HepG2 (cell line): ENCODE results near the gene SLC38A3. TPM values are rescaled to one million over a fixed set of nuclear protein-coding genes. Genes with fewer than 3 reads are reported as not detected.
"Not testable (repeated sequence)": the region's sequence is repeated elsewhere in the genome, so short reads cannot be mapped to it uniquely, and the experiment has no call there.

Experiments
- ATAC-seq: fragments of 200-7000 bp; cut with Tn5 transposase; 3 replicates; pipeline ENCODE4 v1.9.1; 2020; ENCODE audit warnings: mild to moderate bottlenecking, moderate library complexity
- BruUV-seq: library from RNA; stranded (reverse); fragments of 400-500 nt; replicated peaks from 2 replicates; lab custom pipeline; 2021; lab: Mats Ljungman, UMichigan
- CTCF ChIA-PET: fragments of 300-600 bp; formaldehyde crosslinking; extraction: SDS; loops from one replicate; lab custom pipeline; 2021; ENCODE audit warnings: low total read pairs, inconsistent platforms, low intra/inter-chr PET ratio; lab: Yijun Ruan, JAX
- POLR2A ChIA-PET: fragments of 350-600 bp; sonication (Branson Sonifier 250); formaldehyde crosslinking; loops from one replicate; lab custom pipeline; 2020; ENCODE audit warnings: antibody characterized with exemption, inconsistent platforms; lab: Yijun Ruan, JAX
- DNase-seq: peaks from one replicate; pipeline ENCODE4 v3.0.0-alpha.2; 2015; ENCODE audit warnings: low spot score
- FAIRE-seq: peaks from 3 replicates; lab custom pipeline; 2011; peaks lifted over from hg19 to GRCh38; lab: Jason Lieb, UNC
- H2AFZ ChIP-seq: one replicate; pipeline ENCODE4 v1.6.1; 2011; ENCODE audit warnings: low read length, inconsistent platforms
- H3K27ac ChIP-seq: fragments of 300-600 bp; 3 replicates; pipeline ENCODE4 v1.8.0; 2011; ENCODE audit warnings: mixed run types, mild to moderate bottlenecking, mixed read lengths, low read length, inconsistent platforms; ENCODE audit not compliant: insufficient read depth; ENCODE audit errors: extremely low read length
- H3K27me3 ChIP-seq, 2 experiments: fragments of 200-600 bp in 1 of 2; 2 replicates in 1 of 2; 3 replicates in 1 of 2; pipeline versions ENCODE4 v1.6.0 to v1.8.0; 2011; ENCODE audit warnings: low read length in 2 of 2, mild to moderate bottlenecking in 2 of 2, moderate library complexity in 2 of 2, inconsistent platforms in 1 of 2; ENCODE audit not compliant: insufficient read depth in 2 of 2, control insufficient read depth in 1 of 2
- H3K36me3 ChIP-seq, 2 experiments: fragments of 200-600 bp in 1 of 2; replicated peaks in 1 of 2; 2 replicates in 1 of 2; 3 replicates in 1 of 2; pipeline versions ENCODE4 v1.5.1 to v1.8.0; 2011; ENCODE audit warnings: low read length in 2 of 2, inconsistent platforms in 1 of 2; ENCODE audit not compliant: insufficient read depth in 2 of 2, control insufficient read depth in 1 of 2
- H3K4me1 ChIP-seq: 2 replicates; pipeline ENCODE4 v1.5.1; 2012; ENCODE audit warnings: low read length, inconsistent platforms; ENCODE audit not compliant: insufficient read depth
- H3K4me2 ChIP-seq: 2 replicates; pipeline ENCODE4 v1.6.0; 2011; ENCODE audit warnings: low read depth, low read length, inconsistent platforms
- H3K4me3 ChIP-seq, 3 experiments: fragments of 200-600 bp in 1 of 3; sonication (generic), shearing (Covaris generic) in 1 of 3; replicated peaks in 1 of 3; 2 replicates each; pipeline ENCODE4 v1.5.1; 2011 to 2016; ENCODE audit warnings: low read length in 3 of 3, inconsistent platforms in 2 of 3, low read depth in 2 of 3, mild to moderate bottlenecking in 2 of 3, control low read depth in 1 of 3, mixed read lengths in 1 of 3; ENCODE audit not compliant: insufficient read depth in 1 of 3
- H3K79me2 ChIP-seq: one replicate; pipeline ENCODE4 v1.6.1; 2011; ENCODE audit warnings: low read length, inconsistent platforms; ENCODE audit not compliant: insufficient read depth
- H3K9ac ChIP-seq: 2 replicates; pipeline ENCODE4 v1.6.0; 2011; ENCODE audit warnings: mild to moderate bottlenecking, low read depth, low read length, inconsistent platforms; ENCODE audit not compliant: insufficient read depth
- H3K9me3 ChIP-seq: 2 replicates; pipeline ENCODE4 v1.5.1; 2012; ENCODE audit warnings: mild to moderate bottlenecking, low read length
- H4K20me1 ChIP-seq: 2 replicates; pipeline ENCODE4 v1.6.0; 2011; ENCODE audit warnings: inconsistent platforms, mild to moderate bottlenecking, low read length, moderate library complexity; ENCODE audit not compliant: insufficient read depth
- BRD4 ChIP-seq: sonication (generic); formaldehyde crosslinking; IDR thresholded peaks from 2 replicates; pipeline ENCODE4 v1.4.0; 2020; ENCODE audit warnings: missing genetic modification reagents
- CEBPB ChIP-seq: IDR thresholded peaks from 2 replicates; pipeline ENCODE4 v1.6.1; 2011; ENCODE audit warnings: low read depth, low read length, improper control_type of control experiment, borderline replicate concordance
- HOXA3 ChIP-seq: sonication (generic); formaldehyde crosslinking; IDR thresholded peaks from 2 replicates; pipeline ENCODE4 v1.5.0; 2020; ENCODE audit warnings: missing genetic modification reagents
- MED8 ChIP-seq: sonication (generic); formaldehyde crosslinking; IDR thresholded peaks from 2 replicates; pipeline ENCODE4 v1.8.1; 2023; ENCODE audit warnings: mild to moderate bottlenecking, missing genetic modification reagents; ENCODE audit not compliant: insufficient replicate concordance
- MEIS2 ChIP-seq: sonication (generic); formaldehyde crosslinking; IDR thresholded peaks from 2 replicates; pipeline ENCODE4 v1.9.0; 2021; ENCODE audit warnings: mild to moderate bottlenecking, missing genetic modification reagents
- NR2F1 ChIP-seq, 2 experiments: fragments of 450-650 bp in 1 of 2; formaldehyde crosslinking in 1 of 2; IDR thresholded peaks; 2 replicates each; pipeline versions ENCODE4 v1.5.0 to v1.6.1; 2016 to 2020; ENCODE audit warnings: mild to moderate bottlenecking in 1 of 2, missing compliant biosample characterization in 1 of 2, missing genetic modification reagents in 1 of 2, moderate library complexity in 1 of 2
- POLR2G ChIP-seq: fragments of 200-400 bp; formaldehyde crosslinking; IDR thresholded peaks from 2 replicates; pipeline ENCODE4 v1.6.1; 2018; ENCODE audit warnings: mild to moderate bottlenecking, low read depth, low read length, moderate library complexity
- ZFP36 ChIP-seq: fragments of 150-350 bp; IDR thresholded peaks from 2 replicates; pipeline ENCODE4 v1.6.1; 2018; ENCODE audit warnings: borderline replicate concordance, low read length, low read depth; ENCODE audit not compliant: partially characterized antibody
- ZMYM3 ChIP-seq: sonication (generic); formaldehyde crosslinking; IDR thresholded peaks from 2 replicates; pipeline ENCODE4 v1.5.1; 2020; ENCODE audit warnings: mild to moderate bottlenecking, missing genetic modification reagents
- ZNF235 ChIP-seq: sonication (generic); formaldehyde crosslinking; IDR thresholded peaks from 2 replicates; pipeline ENCODE4 v1.8.1; 2023; ENCODE audit warnings: mild to moderate bottlenecking, missing genetic modification reagents, borderline replicate concordance
- ZNF296 ChIP-seq: sonication (generic); formaldehyde crosslinking; conservative IDR thresholded peaks from 2 replicates; pipeline ENCODE4 v1.5.0; 2020; ENCODE audit warnings: mild to moderate bottlenecking, missing genetic modification reagents
- ZNF574 ChIP-seq: sonication (generic); formaldehyde crosslinking; IDR thresholded peaks from 2 replicates; pipeline ENCODE4 v1.4.0; 2020; ENCODE audit warnings: missing genetic modification reagents
- ZNF747 ChIP-seq: sonication (generic); formaldehyde crosslinking; IDR thresholded peaks from 2 replicates; pipeline ENCODE4 v1.8.1; 2023; ENCODE audit warnings: missing genetic modification reagents, mild to moderate bottlenecking, borderline replicate concordance
- ZNF772 ChIP-seq: sonication (generic); formaldehyde crosslinking; IDR thresholded peaks from 2 replicates; pipeline ENCODE4 v1.5.0; 2020; ENCODE audit warnings: mild to moderate bottlenecking, missing genetic modification reagents
- WGBS: methylation state at CpG from one replicate; pipeline ENCODE4 v1.1.6; 2017; ENCODE audit warnings: low lambda C conversion rate; 5-methylcytosine and 5-hydroxymethylcytosine counted together
- in situ Hi-C: cut with HindIII; loops from 2 replicates; pipeline ENCODE4 v1.10.0; 2017; ENCODE audit warnings: low pct_unique_long_range_greater_than_20kb; ENCODE audit not compliant: extremely low pct_ligation_motif_present
- intact Hi-C: fragments of 100-400 bp; cut with micrococcal nuclease; formaldehyde crosslinking; loops from one replicate; pipeline ENCODE4 v1.10.0; 2022; ENCODE audit not compliant: unreplicated experiment
- polyA plus RNA-seq, 8 experiments: library from polyadenylated mRNA; depleted of rRNA in 3 of 8; stranded (reverse) in 7 of 8; unstranded in 1 of 8; fragments of >200 nt; fragmentation: Illumina TruSeq in 4 of 8; extraction: Trizol in 4 of 8; gene quantifications; 2 replicates each; pipeline versions ENCODE4 v1.2.1 to v1.2.3, GENCODE V29; 2011 to 2016; ENCODE audit warnings: low read depth in 4 of 8, missing spikeins in 1 of 8, mixed read lengths in 1 of 8; ENCODE audit not compliant: insufficient read depth in 1 of 8
- total RNA-seq, 5 experiments: library from RNA; depleted of rRNA; stranded (reverse); fragments of >200 nt; fragmentation: Illumina TruSeq; extraction: Trizol; gene quantifications; 2 replicates each; pipeline ENCODE4 v1.2.3, GENCODE V29; 2016; ENCODE audit warnings: low read depth in 1 of 5
- TF ChIP-seq, protein P1 (sequence below): sonication (generic); formaldehyde crosslinking; IDR thresholded peaks from 2 replicates; pipeline ENCODE4 v1.5.0; 2020; ENCODE audit warnings: mild to moderate bottlenecking, missing genetic modification reagents

The SLC38A3 gene
- total and polyA plus RNA-seq, 2 of the 13 experiments (the other 11 are each of a cell fraction or from before 2014, with no cell fraction given), result 29.8 to 164 TPM

- in situ Hi-C loops, intact Hi-C loops, H3K9me3 ChIP-seq, H2AFZ ChIP-seq, BruUV-seq, H4K20me1 ChIP-seq, H3K27me3 ChIP-seq, ATAC-seq, DNase-seq: not testable (repeated sequence)
- FAIRE-seq, result peak; percentile 65
- peaks cover 41% of the 10 kb centered on the region for H3K79me2 ChIP-seq
- H3K4me2 ChIP-seq, result peak overlapping the region; percentile 79
- 53% methylated on average over 5 of the region's 5 CpGs for WGBS
- peaks cover 80% of the 10 kb centered on the region for H3K4me1 ChIP-seq
- peak overlapping the region; percentile 74 for H3K9ac ChIP-seq
- ChIA-PET POLR2A (interaction anchor here (1.1 to 16.5 kb wide), 19 partner anchors 4 to 126 kb away, joined by 3 to 844 read pairs (median 10); partner anchors contain the start of genes GNAI2, GNAT1, HYAL1 and HYAL3), CTCF (interaction anchor here (2.7 kb wide), 1 partner anchor 16 kb away, joined by 15 read pairs; no protein-coding TSS in a partner anchor)
- peak overlapping the region; percentile 99 for H3K27ac ChIP-seq
- H3K36me3 ChIP-seq, result peaks cover 8 to 28% of the 10 kb centered on the region in 2 experiments; a peak in 4 of 5 replicates
- TF ChIP-seq ZNF747 (CRISPR knock-in tag) (peak; percentile 28; the same call in 1 of the 2 replicates), ZNF296 (0 out of 2 replicates have a peak, but pooled peaks have one; percentile 24), BRD4 (0 out of 2 replicates have a peak, but pooled peaks have one; percentile 40), ZFP36 (peak; percentile 86), CEBPB (peak; percentile 16; the same call in 1 of the 2 replicates), MEIS2 (CRISPR knock-in tag) (0 out of 2 replicates have a peak, but pooled peaks have one; percentile 2), POLR2G (peak; percentile 11; the same call in 1 of the 2 replicates), MED8 (CRISPR knock-in tag) (peak; percentile 47), NR2F1 (CRISPR knock-in tag; IDR thresholded peaks at IDR 0.05) (0 out of 4 replicates have a peak, but pooled peaks of 1 of the 2 experiments have one; percentile 14), ZNF574 (CRISPR knock-in tag) (0 out of 2 replicates have a peak, but pooled peaks have one; percentile 6), ZNF235 (CRISPR knock-in tag) (0 out of 2 replicates have a peak, but pooled peaks have one; percentile 12), ZMYM3 (peak; percentile 69), HOXA3 (CRISPR knock-in tag) (peak; percentile 18; the same call in 1 of the 2 replicates), ZNF772 (CRISPR knock-in tag) (0 out of 2 replicates have a peak, but pooled peaks have one; percentile 30)
- TF ChIP-seq, protein P1, sequence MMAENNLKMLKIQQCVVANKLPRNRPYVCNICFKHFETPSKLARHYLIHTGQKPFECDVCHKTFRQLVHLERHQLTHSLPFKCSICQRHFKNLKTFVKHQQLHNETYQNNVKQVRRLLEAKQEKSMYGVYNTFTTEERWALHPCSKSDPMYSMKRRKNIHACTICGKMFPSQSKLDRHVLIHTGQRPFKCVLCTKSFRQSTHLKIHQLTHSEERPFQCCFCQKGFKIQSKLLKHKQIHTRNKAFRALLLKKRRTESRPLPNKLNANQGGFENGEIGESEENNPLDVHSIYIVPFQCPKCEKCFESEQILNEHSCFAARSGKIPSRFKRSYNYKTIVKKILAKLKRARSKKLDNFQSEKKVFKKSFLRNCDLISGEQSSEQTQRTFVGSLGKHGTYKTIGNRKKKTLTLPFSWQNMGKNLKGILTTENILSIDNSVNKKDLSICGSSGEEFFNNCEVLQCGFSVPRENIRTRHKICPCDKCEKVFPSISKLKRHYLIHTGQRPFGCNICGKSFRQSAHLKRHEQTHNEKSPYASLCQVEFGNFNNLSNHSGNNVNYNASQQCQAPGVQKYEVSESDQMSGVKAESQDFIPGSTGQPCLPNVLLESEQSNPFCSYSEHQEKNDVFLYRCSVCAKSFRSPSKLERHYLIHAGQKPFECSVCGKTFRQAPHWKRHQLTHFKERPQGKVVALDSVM, result peak; percentile 67
- peak overlapping the region in 1 of 3 experiments; percentile 61; a peak in 1 of 6 replicates for H3K4me3 ChIP-seq
These were observed 6.3 kb downstream of the SLC38A3 start for GRCh38 chr3:50211368-50211717.
